ENCODE results near the gene ANKRD24.
"Not testable (repeated sequence)": the region's sequence is repeated elsewhere in the genome, so short reads cannot be mapped to it uniquely, and the experiment has no call there.

ANKRD24 gene

GRCh38 chr19:4187313-4188122 is 5.0 kb downstream of the ANKRD24 start:
- Histone ChIP-seq H2BK120ac (ENCODE audit: low read depth, low read length) (no peak overlapping the region), H2BK5ac (ENCODE audit: low read length) (no peak overlapping the region), H3K79me2 (ENCODE audit: control insufficient read depth, insufficient read depth, low read length) (no peaks in the 10 kb centered on the region), H3K79me1 (ENCODE audit: low read length) (no peaks in the 10 kb centered on the region), H3K27me3 (ENCODE audit: insufficient read depth, low read length, poor library complexity) (no peaks in the 10 kb centered on the region), H3K4me1 (ENCODE audit: control insufficient read depth, low read depth, low read length) (no peaks in the 10 kb centered on the region), H3K18ac (ENCODE audit: low read length) (no peak overlapping the region), H3K9ac (ENCODE audit: low read length) (no peak overlapping the region), H2BK15ac (replicated peaks; ENCODE audit: low read depth) (no peak overlapping the region), H3K4me2 (ENCODE audit: low read length) (no peak overlapping the region), H4K5ac (ENCODE audit: low read length) (no peak overlapping the region), H3K4me3 (ENCODE audit: low read length) (no peak overlapping the region), H2AK5ac (ENCODE audit: low read length) (no peak overlapping the region), H3K56ac (ENCODE audit: low read length) (no peak overlapping the region), H3K36me3 (ENCODE audit: control insufficient read depth, insufficient read depth, low read length) (no peaks in the 10 kb centered on the region), H3K23ac (ENCODE audit: low read length) (no peak overlapping the region), H4K8ac (ENCODE audit: low read depth, low read length) (no peak overlapping the region), H3K4ac (ENCODE audit: low read depth, low read length) (no peak overlapping the region), H3K27ac (ENCODE audit: low read depth, low read length) (no peak overlapping the region)
- no peak for DNase-seq
- no CpG with 5 or more reads among the region's 10 CpGs for WGBS (ENCODE audit: extremely low coverage, insufficient coverage, low lambda C conversion rate)

GRCh38 chr19:4189641-4190040 is 7.2 kb downstream of the ANKRD24 start:
- Histone ChIP-seq H3K27ac (ENCODE audit: low read depth, low read length) (no peak overlapping the region), H3K4me2 (ENCODE audit: low read length) (no peak overlapping the region), H3K79me2 (ENCODE audit: control insufficient read depth, insufficient read depth, low read length) (no peaks in the 10 kb centered on the region), H2AK5ac (ENCODE audit: low read length) (no peak overlapping the region), H3K23ac (ENCODE audit: low read length) (no peak overlapping the region), H3K18ac (ENCODE audit: low read length) (no peak overlapping the region), H3K4me1 (ENCODE audit: control insufficient read depth, low read depth, low read length) (no peaks in the 10 kb centered on the region), H3K4ac (ENCODE audit: low read depth, low read length) (no peak overlapping the region), H3K4me3 (ENCODE audit: low read length) (no peak overlapping the region), H2BK120ac (ENCODE audit: low read depth, low read length) (no peak overlapping the region), H3K9ac (ENCODE audit: low read length) (no peak overlapping the region), H2BK15ac (replicated peaks; ENCODE audit: low read depth) (no peak overlapping the region), H2BK5ac (ENCODE audit: low read length) (no peak overlapping the region), H3K27me3 (ENCODE audit: insufficient read depth, low read length, poor library complexity) (no peaks in the 10 kb centered on the region), H4K8ac (ENCODE audit: low read depth, low read length) (no peak overlapping the region), H3K56ac (ENCODE audit: low read length) (no peak overlapping the region), H3K36me3 (ENCODE audit: control insufficient read depth, insufficient read depth, low read length) (no peaks in the 10 kb centered on the region), H3K79me1 (ENCODE audit: low read length) (no peaks in the 10 kb centered on the region), H4K5ac (ENCODE audit: low read length) (no peak overlapping the region)
- no peak for DNase-seq
- WGBS (ENCODE audit: extremely low coverage, insufficient coverage, low lambda C conversion rate) = no CpG with 5 or more reads among the region's 5 CpGs

GRCh38 chr19:4192537-4192936 is 10.0 kb downstream of the ANKRD24 start:
- not testable (repeated sequence) for H4K8ac ChIP-seq (ENCODE audit: low read depth, low read length); H2AK5ac ChIP-seq (ENCODE audit: low read length); H3K36me3 ChIP-seq (ENCODE audit: control insufficient read depth, insufficient read depth, low read length); H3K4me2 ChIP-seq (ENCODE audit: low read length); H2BK120ac ChIP-seq (ENCODE audit: low read depth, low read length); H3K9ac ChIP-seq (ENCODE audit: low read length); H3K79me1 ChIP-seq (ENCODE audit: low read length); H3K23ac ChIP-seq (ENCODE audit: low read length); H3K27ac ChIP-seq (ENCODE audit: low read depth, low read length); H3K4me3 ChIP-seq (ENCODE audit: low read length); H3K27me3 ChIP-seq (ENCODE audit: insufficient read depth, low read length, poor library complexity); H3K18ac ChIP-seq (ENCODE audit: low read length); H3K4me1 ChIP-seq (ENCODE audit: control insufficient read depth, low read depth, low read length); H3K56ac ChIP-seq (ENCODE audit: low read length); H3K4ac ChIP-seq (ENCODE audit: low read depth, low read length); H4K5ac ChIP-seq (ENCODE audit: low read length); H2BK5ac ChIP-seq (ENCODE audit: low read length); H2BK15ac ChIP-seq (replicated peaks; ENCODE audit: low read depth); DNase-seq; H3K79me2 ChIP-seq (ENCODE audit: control insufficient read depth, insufficient read depth, low read length)
- WGBS (ENCODE audit: extremely low coverage, insufficient coverage, low lambda C conversion rate) = no CpG with 5 or more reads among the region's 3 CpGs

- Histone ChIP-seq H2BK120ac (ENCODE audit: low read depth, low read length) (no peak overlapping the region), H3K79me2 (ENCODE audit: control insufficient read depth, insufficient read depth, low read length) (no peaks in the 10 kb centered on the region), H3K18ac (ENCODE audit: low read length) (no peak overlapping the region), H3K27ac (ENCODE audit: low read depth, low read length) (no peak overlapping the region), H3K79me1 (ENCODE audit: low read length) (no peaks in the 10 kb centered on the region), H4K5ac (ENCODE audit: low read length) (no peak overlapping the region), H2BK5ac (ENCODE audit: low read length) (no peak overlapping the region), H4K8ac (ENCODE audit: low read depth, low read length) (no peak overlapping the region), H3K23ac (ENCODE audit: low read length) (no peak overlapping the region), H3K4me2 (ENCODE audit: low read length) (no peak overlapping the region), H3K9ac (ENCODE audit: low read length) (no peak overlapping the region), H2AK5ac (ENCODE audit: low read length) (no peak overlapping the region), H3K36me3 (ENCODE audit: control insufficient read depth, insufficient read depth, low read length) (no peaks in the 10 kb centered on the region), H2BK15ac (replicated peaks; ENCODE audit: low read depth) (no peak overlapping the region), H3K4ac (ENCODE audit: low read depth, low read length) (no peak overlapping the region), H3K4me1 (ENCODE audit: control insufficient read depth, low read depth, low read length) (no peaks in the 10 kb centered on the region), H3K27me3 (ENCODE audit: insufficient read depth, low read length, poor library complexity) (no peaks in the 10 kb centered on the region), H3K56ac (ENCODE audit: low read length) (no peak overlapping the region), H3K4me3 (ENCODE audit: low read length) (no peak overlapping the region)
- no CpG with 5 or more reads among the region's 7 CpGs for WGBS (ENCODE audit: extremely low coverage, insufficient coverage, low lambda C conversion rate)
- DNase-seq = no peak
Measured at GRCh38 chr19:4194353-4194752, 11.9 kb downstream of the ANKRD24 start.

GRCh38 chr19:4196009-4196408 is 13.5 kb downstream of the ANKRD24 start:
- no peak overlapping the region for H3K56ac ChIP-seq (ENCODE audit: low read length)
- no peaks in the 10 kb centered on the region for H3K27me3 ChIP-seq (ENCODE audit: insufficient read depth, low read length, poor library complexity)

More at GRCh38 chr19:4196009-4196408, 13.5 kb downstream of the ANKRD24 start:
- Histone ChIP-seq H3K27ac (ENCODE audit: low read depth, low read length) (no peak overlapping the region), H2BK15ac (replicated peaks; ENCODE audit: low read depth) (no peak overlapping the region), H3K23ac (ENCODE audit: low read length) (no peak overlapping the region), H3K79me1 (ENCODE audit: low read length) (no peaks in the 10 kb centered on the region), H2BK120ac (ENCODE audit: low read depth, low read length) (no peak overlapping the region), H4K8ac (ENCODE audit: low read depth, low read length) (no peak overlapping the region), H3K4me1 (ENCODE audit: control insufficient read depth, low read depth, low read length) (no peaks in the 10 kb centered on the region), H2AK5ac (ENCODE audit: low read length) (no peak overlapping the region), H2BK5ac (ENCODE audit: low read length) (no peak overlapping the region), H3K36me3 (ENCODE audit: control insufficient read depth, insufficient read depth, low read length) (no peaks in the 10 kb centered on the region), H3K79me2 (ENCODE audit: control insufficient read depth, insufficient read depth, low read length) (no peaks in the 10 kb centered on the region), H3K18ac (ENCODE audit: low read length) (no peak overlapping the region), H4K5ac (ENCODE audit: low read length) (no peak overlapping the region), H3K4me3 (ENCODE audit: low read length) (no peak overlapping the region), H3K9ac (ENCODE audit: low read length) (no peak overlapping the region), H3K4ac (ENCODE audit: low read depth, low read length) (no peak overlapping the region), H3K4me2 (ENCODE audit: low read length) (no peak overlapping the region)
- no peak for DNase-seq
- WGBS (ENCODE audit: extremely low coverage, insufficient coverage, low lambda C conversion rate) = no CpG with 5 or more reads among the region's 8 CpGs

All from mesendoderm (in vitro differentiated cells).